Spinal cord (tissue), 10 donors: ENCODE data around the gene SYNC. TPM values are rescaled to one million over a fixed set of nuclear protein-coding genes. Genes with fewer than 3 reads are reported as not detected.
"Not testable (repeated sequence)": the region's sequence is repeated elsewhere in the genome, so short reads cannot be mapped to it uniquely, and the experiment has no call there.

Source experiments
- DNase-seq, 6 donors: peaks; one replicate each; pipeline versions ENCODE4 v3.0.0 to v3.0.0-alpha.2; 2013 to 2015; ENCODE audit warnings: low spot score in 6 of 6, low read depth in 4 of 6
- H3K27ac ChIP-seq: one replicate; pipeline ENCODE4 v1.5.1; 2013; ENCODE audit warnings: low read depth, low read length, control low read depth
- H3K27me3 ChIP-seq: one replicate; pipeline ENCODE4 v1.6.1; 2013; ENCODE audit warnings: low read length; ENCODE audit not compliant: control insufficient read depth, insufficient read depth
- H3K36me3 ChIP-seq: one replicate; pipeline ENCODE4 v1.6.1; 2013; ENCODE audit warnings: low read length; ENCODE audit not compliant: control insufficient read depth, insufficient read depth
- H3K4me1 ChIP-seq: one replicate; pipeline ENCODE4 v1.6.1; 2013; ENCODE audit warnings: low read length; ENCODE audit not compliant: control insufficient read depth, insufficient read depth
- H3K4me3 ChIP-seq: one replicate; pipeline ENCODE4 v1.5.1; 2013; ENCODE audit warnings: low read depth, low read length, control low read depth
- H3K9me3 ChIP-seq: one replicate; pipeline ENCODE4 v1.6.1; 2013; ENCODE audit warnings: low read length; ENCODE audit not compliant: control insufficient read depth, insufficient read depth
- WGBS: methylation state at CpG from one replicate; pipeline ENCODE4 v1.1.5; 2013; ENCODE audit warnings: missing lambda C conversion rate; ENCODE audit not compliant: insufficient coverage; 5-methylcytosine and 5-hydroxymethylcytosine counted together
- polyA plus RNA-seq, 2 donors: library from polyadenylated mRNA; unstranded; fragments of 120-200 nt; gene quantifications; one replicate each; pipeline ENCODE4 v1.2.1, GENCODE V29; 2013; ENCODE audit not compliant: insufficient read length in 2 of 2
- small RNA-seq: library from RNA; depleted of rRNA; stranded (forward); fragments of <200 nt; gene quantifications from one replicate; pipeline ENCODE3, GENCODE V24; 2014; ENCODE audit warnings: low replicate concordance
- total RNA-seq, 2 donors: library from RNA; depleted of rRNA in 1 of 2; stranded (reverse); fragments of 120-200 nt in 1 of 2; fragments of >200 nt in 1 of 2; gene quantifications; one replicate each; pipeline versions ENCODE4 v1.2.3 to v1.2.4, GENCODE V29; 2013 to 2014
- donor health status: healthy.

Gene SYNC
- total and polyA plus RNA-seq, 4 donors: 6.0 to 17.2 (median 8.8) TPM

DNA sequence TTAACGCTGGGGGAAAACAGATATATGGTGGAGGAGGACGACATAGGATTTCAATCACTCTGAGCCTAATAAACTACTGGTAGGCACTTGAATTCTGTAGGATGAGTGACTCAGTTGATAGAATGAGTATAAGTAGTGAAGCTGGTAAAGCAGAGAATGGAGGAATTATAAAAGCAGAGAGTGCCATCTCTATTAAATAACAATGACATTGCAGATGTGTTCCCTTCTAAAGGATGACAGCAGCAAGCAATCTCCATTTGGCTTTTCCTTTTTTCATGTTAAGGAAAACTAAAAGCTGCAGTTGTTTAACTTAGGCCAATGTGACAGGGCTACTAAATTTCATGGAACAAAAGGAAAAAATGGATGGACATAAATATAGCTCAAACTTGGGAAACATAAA is 69.7 kb downstream of the SYNC start:
- Histone ChIP-seq H3K27ac (no peak overlapping the region), H3K9me3 (no peaks in the 10 kb centered on the region), H3K36me3 (peaks cover 36% of the 10 kb centered on the region), H3K4me1 (peaks cover 2% of the 10 kb centered on the region), H3K27me3 (no peaks in the 10 kb centered on the region), H3K4me3 (no peak overlapping the region)
- WGBS: no CpG with 5 or more reads among the region's 2 CpGs
- no peak for DNase-seq

DNA sequence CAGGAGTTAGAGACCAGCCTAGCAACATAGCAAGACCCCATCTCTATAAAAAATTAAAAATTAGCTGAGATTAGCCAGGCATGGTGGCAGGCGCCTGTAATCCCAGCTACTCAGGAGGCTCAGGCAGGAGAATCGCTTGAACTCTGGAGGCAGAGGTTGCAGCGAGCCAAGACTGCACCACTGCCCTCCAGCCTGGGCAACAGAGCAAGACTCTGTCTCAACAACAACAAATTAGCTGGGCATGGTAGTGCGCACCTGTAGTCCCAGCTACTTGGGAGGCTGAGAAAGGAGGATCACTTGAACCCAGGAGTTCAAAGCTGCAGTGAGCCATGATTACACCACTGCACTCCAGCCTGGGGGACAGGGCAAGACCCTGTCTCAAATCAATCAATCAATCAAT is 72.4 kb downstream of the SYNC start:
- H3K36me3 ChIP-seq: peaks cover 43% of the 10 kb centered on the region
- H3K4me3 ChIP-seq, DNase-seq, H3K27ac ChIP-seq, H3K4me1 ChIP-seq, H3K27me3 ChIP-seq, H3K9me3 ChIP-seq: not testable (repeated sequence)
- 100% methylated on average over 4 of the region's 4 CpGs for WGBS

Small RNA genes lying within 50 kb of the gene (small RNA-seq; reads per million reads assigned to genes)
- not detected for gene RF00019

Other genes starting within 250 kb of the SYNC start
- 1 to 10 TPM; 3.1 to 6.8 TPM for gene ZBTB8B, start 237.7 kb downstream of the SYNC start, total RNA-seq
- gene ZBTB8B, start 237.7 kb downstream of the SYNC start, polyA plus RNA-seq: 1 to 10 TPM; 5.6 to 8.3 TPM
- gene ZBTB8A, start 163.3 kb downstream of the SYNC start, total RNA-seq: 10 to 100 TPM; 15.4 to 20.4 TPM
- 10 to 100 TPM; 11.8 to 11.9 TPM for gene ZBTB8A, start 163.3 kb downstream of the SYNC start, polyA plus RNA-seq
- 10 to 100 TPM; 26.6 to 41.8 TPM for gene ZBTB8OS, start 52.2 kb downstream of the SYNC start, total RNA-seq
- gene ZBTB8OS, start 52.2 kb downstream of the SYNC start, polyA plus RNA-seq: 10 to 100 TPM; 46.6 to 51.0 TPM
- gene RBBP4, start 51.6 kb downstream of the SYNC start, total RNA-seq: 100 to 1,000 TPM; 164 to 192 TPM
- gene RBBP4, start 51.6 kb downstream of the SYNC start, polyA plus RNA-seq: 100 to 1,000 TPM; 188 to 217 TPM
- 10 to 100 TPM; 51.8 to 54.3 TPM for gene YARS1, start 114.6 kb upstream of the SYNC start, total RNA-seq
- 100 to 1,000 TPM in 1 of 2 donors, 10 to 100 TPM in 1; 81.8 to 105 TPM for gene YARS1, start 114.6 kb upstream of the SYNC start, polyA plus RNA-seq
- 10 to 100 TPM; 46.1 to 54.9 TPM for gene S100PBP, start 114.9 kb upstream of the SYNC start, total RNA-seq
- gene S100PBP, start 114.9 kb upstream of the SYNC start, polyA plus RNA-seq: 10 to 100 TPM; 30.2 to 50.7 TPM
- gene FNDC5, start 168.1 kb upstream of the SYNC start, total RNA-seq: 10 to 100 TPM; 44.9 to 82.0 TPM
- 10 to 100 TPM; 64.5 to 76.9 TPM for gene FNDC5, start 168.1 kb upstream of the SYNC start, polyA plus RNA-seq
- 10 to 100 TPM; 19.3 to 57.0 TPM for gene HPCA, start 183.7 kb upstream of the SYNC start, total RNA-seq
- 100 to 1,000 TPM; 177 to 209 TPM for gene HPCA, start 183.7 kb upstream of the SYNC start, polyA plus RNA-seq
- 10 to 100 TPM in 1 of 2 donors, 1 to 10 TPM in 1; 7.1 to 12.1 TPM for gene TMEM54, start 198.6 kb upstream of the SYNC start, total RNA-seq
- gene TMEM54, start 198.6 kb upstream of the SYNC start, polyA plus RNA-seq: 10 to 100 TPM; 31.3 to 34.0 TPM